Fibroblast of skin of back (primary cell): Measurements from ENCODE around the gene SCN2B.

Source experiments
- DNase-seq: peaks from one replicate; pipeline ENCODE4 v3.0.0-alpha.2; 2013

The SCN2B gene

DNA sequence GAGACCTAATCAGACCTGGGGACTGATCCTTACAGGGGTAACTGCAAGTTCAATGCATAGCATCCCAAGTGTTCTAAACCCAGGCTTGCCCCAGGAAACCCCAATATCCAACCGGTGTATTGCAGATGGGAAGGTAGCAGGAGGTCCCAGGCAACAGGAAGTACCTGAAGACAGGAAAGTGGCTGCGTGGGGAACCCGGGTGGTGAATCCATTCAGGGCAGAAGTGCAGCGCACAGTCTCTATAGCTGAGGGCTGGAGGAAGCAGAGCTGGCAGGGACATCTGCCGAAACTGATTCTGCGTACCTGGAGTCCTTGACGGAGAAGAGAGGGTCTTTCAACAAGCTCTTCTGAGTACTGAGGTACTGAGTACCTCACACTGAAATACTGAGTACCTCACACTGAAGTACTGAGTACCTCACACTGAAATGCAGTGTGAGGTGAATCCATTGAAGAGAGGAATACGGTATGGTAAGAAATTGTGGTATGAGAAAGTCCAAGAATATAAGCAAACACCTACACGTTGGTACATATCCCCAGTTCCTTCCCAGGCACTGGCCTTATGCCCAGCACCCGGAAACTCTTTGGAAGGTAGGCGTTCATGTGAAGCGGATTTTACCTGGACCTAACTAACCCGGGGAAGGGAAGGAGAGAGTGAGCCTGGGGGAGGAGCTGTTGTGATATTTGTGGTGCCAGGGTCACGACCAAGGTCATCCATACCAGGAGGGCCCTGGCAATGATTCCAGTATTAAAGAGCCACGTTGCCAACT, 43.9 kb downstream of the SCN2B start:
- DNase-seq = no peak

- no peak for DNase-seq
These were observed 46.8 kb downstream of the SCN2B start for GRCh38 chr11:118129471-118130172.

DNA sequence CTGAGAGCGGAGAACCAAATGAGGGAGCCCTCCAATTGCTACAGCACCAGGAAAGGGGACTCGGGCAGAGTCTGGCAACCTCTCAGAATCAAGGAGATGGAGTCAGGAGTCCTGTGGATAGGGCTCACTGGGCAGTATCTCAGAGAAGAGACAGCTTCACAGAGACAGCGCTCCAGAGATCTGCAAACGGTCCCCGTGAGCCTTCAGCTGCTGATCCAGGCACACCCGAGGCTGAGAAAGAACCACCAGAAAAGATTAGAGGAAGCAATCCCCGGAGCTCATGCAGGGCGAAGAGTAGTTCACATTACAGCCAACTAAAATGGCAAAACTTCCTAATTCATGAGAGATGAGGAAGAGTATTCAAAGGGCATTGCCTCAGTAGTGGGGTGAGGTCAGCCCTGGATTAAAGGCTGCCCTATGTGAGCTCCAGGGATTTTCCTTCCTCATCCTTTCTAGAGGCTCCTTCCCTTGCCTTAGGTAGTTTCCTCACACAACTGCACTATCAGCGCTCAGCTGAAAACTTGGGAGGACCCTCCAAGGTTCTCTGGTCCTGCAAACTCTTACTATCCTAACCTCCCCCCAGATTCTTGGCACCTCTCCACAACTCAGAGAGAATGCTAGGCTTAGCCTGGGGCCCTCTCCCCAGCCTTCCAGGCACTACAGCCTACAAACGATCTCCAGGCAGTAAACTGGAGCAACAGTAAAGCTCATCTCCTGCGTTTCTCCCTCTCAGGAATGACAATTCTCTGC, 47.5 kb downstream of the SCN2B start:
- DNase-seq = no peak

DNA sequence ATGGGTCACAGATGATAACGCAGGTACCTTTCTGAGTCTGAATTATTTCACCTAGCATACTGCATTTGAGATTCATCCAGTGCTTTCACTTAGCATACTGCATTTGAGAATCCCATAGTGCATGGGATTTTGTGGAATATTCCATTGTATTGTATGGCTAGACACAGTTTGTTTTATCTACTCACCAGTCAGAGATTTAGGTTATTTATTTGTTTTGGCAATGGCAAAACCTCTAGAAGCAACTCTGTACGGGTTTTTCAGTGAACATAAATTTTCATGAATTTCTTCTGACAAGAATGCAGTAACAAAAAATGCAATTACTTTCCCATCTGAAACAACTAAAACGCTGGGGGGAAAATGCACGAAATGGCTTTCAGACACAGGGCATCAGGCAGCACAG, 48.1 kb downstream of the SCN2B start:
- no peak for DNase-seq

DNA sequence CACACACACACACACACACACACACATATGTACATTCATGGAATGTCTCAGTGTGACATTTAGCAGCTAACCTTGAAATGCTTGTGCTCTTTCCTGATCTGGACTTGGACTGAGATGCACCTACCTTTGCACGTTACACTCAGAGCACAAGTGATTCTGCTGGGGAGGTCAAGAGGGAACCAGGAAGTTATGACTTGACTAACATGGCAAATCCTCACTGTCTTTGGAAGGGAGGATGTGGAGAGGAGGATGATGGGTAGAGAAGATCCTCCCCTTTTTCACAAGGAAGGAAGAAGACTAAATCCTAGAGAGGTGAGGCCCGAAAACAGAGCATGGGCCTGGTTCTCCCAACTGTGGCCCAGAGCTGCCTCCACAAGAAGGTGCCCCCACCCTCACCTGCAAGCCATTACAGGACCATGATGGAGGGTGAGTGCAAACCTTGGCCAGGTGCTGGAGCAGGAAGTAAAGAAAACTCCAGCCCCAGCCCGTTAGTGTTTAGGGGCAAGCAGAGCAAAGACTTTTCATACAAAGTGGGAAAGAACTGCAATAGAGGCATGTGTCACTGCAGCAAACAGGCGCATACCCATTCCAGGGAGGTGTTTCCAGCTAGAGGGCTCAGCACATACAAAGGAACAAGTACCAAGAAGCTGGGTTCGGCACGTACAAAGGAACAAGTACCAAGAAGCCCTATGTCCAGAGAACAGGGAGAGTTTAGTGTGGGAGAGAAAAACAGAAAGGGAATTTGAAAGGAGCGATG, 50.2 kb downstream of the SCN2B start:
- no peak for DNase-seq

DNA sequence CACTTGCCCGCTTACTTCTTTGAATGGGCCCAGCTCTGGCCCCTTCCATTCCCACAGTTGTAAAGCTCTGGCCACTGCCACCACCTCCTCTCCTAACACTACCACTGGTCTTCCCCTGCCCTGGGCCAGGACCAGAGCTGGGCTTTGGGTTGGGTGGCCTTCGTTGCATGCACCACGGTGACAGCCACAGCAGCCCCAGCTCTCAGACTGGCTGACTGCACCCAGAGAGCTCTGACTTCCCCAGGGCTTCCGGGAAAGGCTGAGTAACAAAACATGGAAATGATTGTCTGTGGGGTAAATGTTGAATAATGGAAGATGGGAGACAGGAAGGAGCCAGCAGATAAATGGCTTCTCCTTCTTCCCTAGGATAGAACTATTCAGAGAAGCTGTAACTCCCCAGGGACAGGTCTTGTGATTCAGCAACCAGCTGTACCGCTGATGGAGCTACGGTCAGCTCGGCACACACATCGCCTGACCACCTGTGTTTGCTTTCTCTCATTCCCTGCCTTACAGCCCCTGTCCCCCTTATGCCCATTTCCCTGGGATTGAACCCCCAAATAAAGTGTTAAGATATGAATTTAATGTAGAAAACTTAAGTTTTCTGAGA, 51.4 kb downstream of the SCN2B start:
- peak; percentile 10 for DNase-seq

DNA sequence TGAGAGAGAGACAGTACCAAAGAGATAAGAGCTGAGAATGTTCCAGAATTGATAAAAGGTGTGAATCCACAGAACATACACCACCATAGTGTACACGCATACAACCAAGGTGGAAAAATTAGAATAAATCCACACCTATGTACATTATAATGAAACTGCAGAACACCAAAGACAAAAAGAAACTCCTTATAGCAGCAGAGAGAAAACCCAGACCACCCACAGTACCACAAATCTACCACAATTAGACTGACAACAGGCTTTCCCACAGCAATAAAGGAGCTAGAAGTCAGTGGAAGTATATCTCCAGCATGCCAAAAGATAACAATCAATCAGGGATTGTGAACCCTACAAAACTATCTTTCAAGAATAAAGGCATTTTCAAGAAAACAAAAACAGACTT, 55.6 kb downstream of the SCN2B start:
- DNase-seq = no peak

GRCh38 chr11:118117790-118118601, 58.4 kb downstream of the SCN2B start:
- no peak for DNase-seq

- DNase-seq = no peak
These were observed 61.4 kb downstream of the SCN2B start for GRCh38 chr11:118115048-118115447.

- DNase-seq = no peak
These were observed 62.2 kb downstream of the SCN2B start for GRCh38 chr11:118114266-118114665.

GRCh38 chr11:118112711-118113430, 63.6 kb downstream of the SCN2B start:
- DNase-seq = no peak
